WTC11 (cell line): ENCODE data around the gene PRMT9. TPM values are rescaled to one million over a fixed set of nuclear protein-coding genes. Genes with fewer than 3 reads are reported as not detected.

ENCODE experiments used
- ATAC-seq: fragments of 200-7000 bp; cut with Tn5 transposase; 2 replicates; pipeline ENCODE4 v1.10.0; 2021; ENCODE audit warnings: mild to moderate bottlenecking, moderate library complexity
- CTCF ChIA-PET: fragments of 300-600 bp; sonication (Branson Sonifier 250); formaldehyde crosslinking; loops from one replicate; lab custom pipeline; 2021; ENCODE audit warnings: antibody characterized with exemption; lab: Charles Lee
- POLR2A ChIA-PET: fragments of 350-600 bp; sonication (Branson Sonifier 250); formaldehyde crosslinking; loops from one replicate; lab custom pipeline; 2021; ENCODE audit warnings: antibody characterized with exemption; lab: Charles Lee
- DNase-seq: peaks from one replicate; pipeline ENCODE4 v3.0.0; 2021; ENCODE audit warnings: low spot score
- H3K27ac Mint-ChIP-seq: 2 replicates; pipeline ENCODE4 v1.8.0; 2021; ENCODE audit warnings: mixed read lengths
- H3K27me3 Mint-ChIP-seq: 2 replicates; pipeline ENCODE4 v1.8.0; 2021; ENCODE audit warnings: low read depth, mild to moderate bottlenecking, moderate library complexity, mixed read lengths
- H3K36me3 Mint-ChIP-seq: 2 replicates; pipeline ENCODE4 v1.8.0; 2021; ENCODE audit warnings: mixed read lengths
- H3K4me1 Mint-ChIP-seq: 2 replicates; pipeline ENCODE4 v1.8.0; 2022; ENCODE audit warnings: mixed read lengths
- H3K4me3 Mint-ChIP-seq: 2 replicates; pipeline ENCODE4 v1.8.0; 2021; ENCODE audit warnings: mild to moderate bottlenecking, moderate library complexity, mixed read lengths
- H3K9me3 Mint-ChIP-seq: 2 replicates; pipeline ENCODE4 v1.8.0; 2021; ENCODE audit warnings: mixed read lengths
- ELF4 ChIP-seq: sonication (generic); formaldehyde crosslinking; IDR thresholded peaks from 2 replicates; pipeline ENCODE4 v1.8.1; 2022; ENCODE audit warnings: low read depth, mild to moderate bottlenecking, moderate library complexity, missing genetic modification reagents
- ERG ChIP-seq: fragments of 250-450 bp; sonication (Bioruptor Pico); IDR thresholded peaks from 2 replicates; pipeline ENCODE4 v1.8.0; 2021; ENCODE audit warnings: mild to moderate bottlenecking
- FOXJ3 ChIP-seq: sonication (generic); formaldehyde crosslinking; IDR thresholded peaks from 2 replicates; pipeline ENCODE4 v1.9.0; 2021; ENCODE audit warnings: missing genetic modification reagents, mild to moderate bottlenecking, borderline replicate concordance
- GABPB1 ChIP-seq: sonication (generic); formaldehyde crosslinking; IDR thresholded peaks from 2 replicates; pipeline ENCODE4 v1.8.1; 2023; ENCODE audit warnings: mild to moderate bottlenecking, missing genetic modification reagents
- JAZF1 ChIP-seq: fragments of 250-450 bp; sonication (Bioruptor Pico); IDR thresholded peaks from 2 replicates; pipeline ENCODE4 v1.9.0; 2021; ENCODE audit warnings: moderate library complexity, mild to moderate bottlenecking, inconsistent platforms
- NFATC4 ChIP-seq: fragments of 250-450 bp; sonication (Bioruptor Pico); IDR thresholded peaks from 2 replicates; pipeline ENCODE4 v1.9.0; 2021; ENCODE audit warnings: mild to moderate bottlenecking
- OVOL2 ChIP-seq: fragments of 250-450 bp; sonication (Bioruptor Pico); IDR thresholded peaks from 2 replicates; pipeline ENCODE4 v1.9.0; 2021; ENCODE audit warnings: mild to moderate bottlenecking, borderline replicate concordance
- PRRX2 ChIP-seq: fragments of 250-450 bp; sonication (Bioruptor Pico); IDR thresholded peaks from 2 replicates; pipeline ENCODE4 v1.8.0; 2021; ENCODE audit warnings: mild to moderate bottlenecking
- RORB ChIP-seq: fragments of 250-450 bp; sonication (Bioruptor Pico); IDR thresholded peaks from 2 replicates; pipeline ENCODE4 v1.9.0; 2021; ENCODE audit warnings: mild to moderate bottlenecking
- SMAD4 ChIP-seq: sonication (generic); formaldehyde crosslinking; IDR thresholded peaks from 2 replicates; pipeline ENCODE4 v1.8.0; 2022; ENCODE audit warnings: mild to moderate bottlenecking, missing genetic modification reagents
- TEAD1 ChIP-seq: sonication (generic); formaldehyde crosslinking; IDR thresholded peaks from 2 replicates; pipeline ENCODE4 v1.8.0; 2022; ENCODE audit warnings: mild to moderate bottlenecking, missing genetic modification reagents
- USF1 ChIP-seq: sonication (generic); formaldehyde crosslinking; IDR thresholded peaks from 2 replicates; pipeline ENCODE4 v1.8.0; 2022; ENCODE audit warnings: mild to moderate bottlenecking, missing genetic modification reagents
- ZNF138 ChIP-seq: sonication (generic); formaldehyde crosslinking; conservative IDR thresholded peaks from 2 replicates; pipeline ENCODE4 v1.8.1; 2022; ENCODE audit warnings: mild to moderate bottlenecking, moderate library complexity, missing genetic modification reagents
- ZNF219 ChIP-seq: sonication (generic); formaldehyde crosslinking; IDR thresholded peaks from 2 replicates; pipeline ENCODE4 v1.8.0; 2023; ENCODE audit warnings: missing genetic modification reagents, mild to moderate bottlenecking, borderline replicate concordance
- ZNF532 ChIP-seq: fragments of 250-450 bp; sonication (Bioruptor Pico); IDR thresholded peaks from 2 replicates; pipeline ENCODE4 v1.9.0; 2021; ENCODE audit warnings: mild to moderate bottlenecking, borderline replicate concordance
- total RNA-seq: library from RNA; stranded (reverse); gene quantifications from 3 replicates; pipeline ENCODE4 v1.2.3, GENCODE V29; 2021
- TF ChIP-seq, protein P1 (sequence below): sonication (generic); formaldehyde crosslinking; IDR thresholded peaks from 2 replicates; pipeline ENCODE4 v1.8.1; 2023; ENCODE audit warnings: mild to moderate bottlenecking, missing genetic modification reagents, moderate library complexity
- TF ChIP-seq, protein P2 (sequence below): sonication (generic); formaldehyde crosslinking; conservative IDR thresholded peaks from 2 replicates; pipeline ENCODE4 v1.8.1; 2023; ENCODE audit warnings: mild to moderate bottlenecking, low read depth, missing genetic modification reagents, moderate library complexity
- TF ChIP-seq, protein P3 (sequence below): sonication (generic); formaldehyde crosslinking; IDR thresholded peaks from 2 replicates; pipeline ENCODE4 v1.8.0; 2022; ENCODE audit warnings: missing genetic modification reagents

PRMT9 gene
- total RNA-seq, 1 experiment from 2014 or later = 11.4 TPM

- TF ChIP-seq ZNF138 (CRISPR knock-in tag) (no peak), SMAD4 (no peak), GABPB1 (no peak), ERG (CRISPR knock-in tag) (no peak), PRRX2 (CRISPR knock-in tag) (no peak), USF1 (CRISPR knock-in tag) (no peak), TEAD1 (CRISPR knock-in tag) (no peak), OVOL2 (CRISPR knock-in tag) (no peak), FOXJ3 (CRISPR knock-in tag) (no peak), RORB (CRISPR knock-in tag) (no peak), ZNF219 (CRISPR knock-in tag) (no peak), ZNF532 (no peak), ELF4 (CRISPR knock-in tag) (no peak), NFATC4 (CRISPR knock-in tag) (no peak), JAZF1 (CRISPR knock-in tag) (no peak)
- TF ChIP-seq, protein P1, sequence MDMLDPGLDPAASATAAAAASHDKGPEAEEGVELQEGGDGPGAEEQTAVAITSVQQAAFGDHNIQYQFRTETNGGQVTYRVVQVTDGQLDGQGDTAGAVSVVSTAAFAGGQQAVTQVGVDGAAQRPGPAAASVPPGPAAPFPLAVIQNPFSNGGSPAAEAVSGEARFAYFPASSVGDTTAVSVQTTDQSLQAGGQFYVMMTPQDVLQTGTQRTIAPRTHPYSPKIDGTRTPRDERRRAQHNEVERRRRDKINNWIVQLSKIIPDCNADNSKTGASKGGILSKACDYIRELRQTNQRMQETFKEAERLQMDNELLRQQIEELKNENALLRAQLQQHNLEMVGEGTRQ (CRISPR knock-in tag) = no peak
- TF ChIP-seq, protein P2, sequence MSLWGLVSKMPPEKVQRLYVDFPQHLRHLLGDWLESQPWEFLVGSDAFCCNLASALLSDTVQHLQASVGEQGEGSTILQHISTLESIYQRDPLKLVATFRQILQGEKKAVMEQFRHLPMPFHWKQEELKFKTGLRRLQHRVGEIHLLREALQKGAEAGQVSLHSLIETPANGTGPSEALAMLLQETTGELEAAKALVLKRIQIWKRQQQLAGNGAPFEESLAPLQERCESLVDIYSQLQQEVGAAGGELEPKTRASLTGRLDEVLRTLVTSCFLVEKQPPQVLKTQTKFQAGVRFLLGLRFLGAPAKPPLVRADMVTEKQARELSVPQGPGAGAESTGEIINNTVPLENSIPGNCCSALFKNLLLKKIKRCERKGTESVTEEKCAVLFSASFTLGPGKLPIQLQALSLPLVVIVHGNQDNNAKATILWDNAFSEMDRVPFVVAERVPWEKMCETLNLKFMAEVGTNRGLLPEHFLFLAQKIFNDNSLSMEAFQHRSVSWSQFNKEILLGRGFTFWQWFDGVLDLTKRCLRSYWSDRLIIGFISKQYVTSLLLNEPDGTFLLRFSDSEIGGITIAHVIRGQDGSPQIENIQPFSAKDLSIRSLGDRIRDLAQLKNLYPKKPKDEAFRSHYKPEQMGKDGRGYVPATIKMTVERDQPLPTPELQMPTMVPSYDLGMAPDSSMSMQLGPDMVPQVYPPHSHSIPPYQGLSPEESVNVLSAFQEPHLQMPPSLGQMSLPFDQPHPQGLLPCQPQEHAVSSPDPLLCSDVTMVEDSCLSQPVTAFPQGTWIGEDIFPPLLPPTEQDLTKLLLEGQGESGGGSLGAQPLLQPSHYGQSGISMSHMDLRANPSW = no peak
- TF ChIP-seq, protein P3, sequence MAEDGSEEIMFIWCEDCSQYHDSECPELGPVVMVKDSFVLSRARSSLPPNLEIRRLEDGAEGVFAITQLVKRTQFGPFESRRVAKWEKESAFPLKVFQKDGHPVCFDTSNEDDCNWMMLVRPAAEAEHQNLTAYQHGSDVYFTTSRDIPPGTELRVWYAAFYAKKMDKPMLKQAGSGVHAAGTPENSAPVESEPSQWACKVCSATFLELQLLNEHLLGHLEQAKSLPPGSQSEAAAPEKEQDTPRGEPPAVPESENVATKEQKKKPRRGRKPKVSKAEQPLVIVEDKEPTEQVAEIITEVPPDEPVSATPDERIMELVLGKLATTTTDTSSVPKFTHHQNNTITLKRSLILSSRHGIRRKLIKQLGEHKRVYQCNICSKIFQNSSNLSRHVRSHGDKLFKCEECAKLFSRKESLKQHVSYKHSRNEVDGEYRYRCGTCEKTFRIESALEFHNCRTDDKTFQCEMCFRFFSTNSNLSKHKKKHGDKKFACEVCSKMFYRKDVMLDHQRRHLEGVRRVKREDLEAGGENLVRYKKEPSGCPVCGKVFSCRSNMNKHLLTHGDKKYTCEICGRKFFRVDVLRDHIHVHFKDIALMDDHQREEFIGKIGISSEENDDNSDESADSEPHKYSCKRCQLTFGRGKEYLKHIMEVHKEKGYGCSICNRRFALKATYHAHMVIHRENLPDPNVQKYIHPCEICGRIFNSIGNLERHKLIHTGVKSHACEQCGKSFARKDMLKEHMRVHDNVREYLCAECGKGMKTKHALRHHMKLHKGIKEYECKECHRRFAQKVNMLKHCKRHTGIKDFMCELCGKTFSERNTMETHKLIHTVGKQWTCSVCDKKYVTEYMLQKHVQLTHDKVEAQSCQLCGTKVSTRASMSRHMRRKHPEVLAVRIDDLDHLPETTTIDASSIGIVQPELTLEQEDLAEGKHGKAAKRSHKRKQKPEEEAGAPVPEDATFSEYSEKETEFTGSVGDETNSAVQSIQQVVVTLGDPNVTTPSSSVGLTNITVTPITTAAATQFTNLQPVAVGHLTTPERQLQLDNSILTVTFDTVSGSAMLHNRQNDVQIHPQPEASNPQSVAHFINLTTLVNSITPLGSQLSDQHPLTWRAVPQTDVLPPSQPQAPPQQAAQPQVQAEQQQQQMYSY = no peak
- TF ChIP-seq, all 79 proteins: peak for 0
- Mint-ChIP-seq H3K27me3 (no peaks in the 10 kb centered on the region), H3K4me1 (peaks cover 20% of the 10 kb centered on the region), H3K27ac (no peak overlapping the region), H3K4me3 (no peak overlapping the region), H3K9me3 (no peaks in the 10 kb centered on the region), H3K36me3 (no peaks in the 10 kb centered on the region)
- ATAC-seq (no peak), DNase-seq (no peak)
- CTCF ChIA-PET = interaction anchor here (1.1 to 2.7 kb wide), 3 partner anchors 81 to 268 kb away, joined by 3 to 28 read pairs (median 4); no protein-coding TSS in a partner anchor
- POLR2A ChIA-PET = interaction anchor here (0.6 to 0.8 kb wide), 2 partner anchors 179 to 531 kb away, joined by 3 to 5 read pairs; no protein-coding TSS in a partner anchor
Measured at GRCh38 chr4:147599206-147599605, 84.8 kb downstream of the PRMT9 start.
